ENCODE measurements around the gene CACNG3.

DNA sequence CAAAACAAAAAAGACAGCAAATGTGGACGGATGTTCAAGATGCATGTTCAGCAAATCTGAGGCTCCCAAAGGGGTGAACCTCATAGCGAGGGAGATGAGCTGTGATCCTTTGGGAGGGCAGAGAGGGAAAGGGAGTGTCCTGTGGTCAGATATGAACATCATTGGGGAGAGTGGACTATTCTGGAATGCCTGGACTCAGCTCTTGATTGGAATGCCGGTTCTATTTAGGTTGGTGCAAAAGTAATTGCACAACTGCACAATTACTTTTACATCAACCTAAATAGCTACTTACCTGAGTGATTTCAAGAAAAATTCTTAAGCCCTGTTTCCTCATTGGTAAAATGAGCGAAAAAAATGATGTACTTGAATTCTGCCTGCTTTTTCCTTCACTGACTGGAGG is 89.6 kb downstream of the CACNG3 start:
- no peak for TF ChIP-seq EZH2 (IDR thresholded peaks at IDR 0.05; ENCODE audit: borderline replicate concordance)
- TF ChIP-seq, protein P1, sequence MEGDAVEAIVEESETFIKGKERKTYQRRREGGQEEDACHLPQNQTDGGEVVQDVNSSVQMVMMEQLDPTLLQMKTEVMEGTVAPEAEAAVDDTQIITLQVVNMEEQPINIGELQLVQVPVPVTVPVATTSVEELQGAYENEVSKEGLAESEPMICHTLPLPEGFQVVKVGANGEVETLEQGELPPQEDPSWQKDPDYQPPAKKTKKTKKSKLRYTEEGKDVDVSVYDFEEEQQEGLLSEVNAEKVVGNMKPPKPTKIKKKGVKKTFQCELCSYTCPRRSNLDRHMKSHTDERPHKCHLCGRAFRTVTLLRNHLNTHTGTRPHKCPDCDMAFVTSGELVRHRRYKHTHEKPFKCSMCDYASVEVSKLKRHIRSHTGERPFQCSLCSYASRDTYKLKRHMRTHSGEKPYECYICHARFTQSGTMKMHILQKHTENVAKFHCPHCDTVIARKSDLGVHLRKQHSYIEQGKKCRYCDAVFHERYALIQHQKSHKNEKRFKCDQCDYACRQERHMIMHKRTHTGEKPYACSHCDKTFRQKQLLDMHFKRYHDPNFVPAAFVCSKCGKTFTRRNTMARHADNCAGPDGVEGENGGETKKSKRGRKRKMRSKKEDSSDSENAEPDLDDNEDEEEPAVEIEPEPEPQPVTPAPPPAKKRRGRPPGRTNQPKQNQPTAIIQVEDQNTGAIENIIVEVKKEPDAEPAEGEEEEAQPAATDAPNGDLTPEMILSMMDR (IDR thresholded peaks at IDR 0.05; ENCODE audit: poor library complexity): no peak
